ENCODE measurements around the gene XG. TPM values are rescaled to one million over a fixed set of nuclear protein-coding genes. Genes with fewer than 3 reads are reported as not detected.
"Not testable (repeated sequence)": the region's sequence is repeated elsewhere in the genome, so short reads cannot be mapped to it uniquely, and the experiment has no call there.

Gene XG
- total RNA-seq, 4 donors from 2014 or later, result 0.76 TPM; not detected in 3

- Histone ChIP-seq H3K4me1 (no peaks in the 10 kb centered on the region), H3K27me3 (no peaks in the 10 kb centered on the region), H3K9me3 (no peaks in the 10 kb centered on the region), H3K4me3 (no peak overlapping the region), H3K27ac (no peak overlapping the region), H3K36me3 (no peaks in the 10 kb centered on the region)
- TF ChIP-seq POLR2A (IDR thresholded peaks at IDR 0.05) (no peak), CTCF (IDR thresholded peaks at IDR 0.05) (no peak)
- intact Hi-C loops (cut with DNase I; ENCODE audit: low total_unique reads), result no loop called here
- DNase-seq, result no peak
Observed at GRCh38 chrX:2789569-2789968, 37.7 kb downstream of the XG start.

GRCh38 chrX:2793752-2794151 is 41.9 kb downstream of the XG start:
- H3K4me3 ChIP-seq, result no peak overlapping the region
- no peaks in the 10 kb centered on the region for H3K36me3 ChIP-seq
- no peaks in the 10 kb centered on the region for H3K9me3 ChIP-seq
- no peaks in the 10 kb centered on the region for H3K27me3 ChIP-seq
- TF ChIP-seq CTCF (IDR thresholded peaks at IDR 0.05), result no peak
- TF ChIP-seq POLR2A (IDR thresholded peaks at IDR 0.05), result no peak
- intact Hi-C loops (cut with DNase I; ENCODE audit: low total_unique reads), result no loop called here
- no peak for DNase-seq
- no peaks in the 10 kb centered on the region for H3K4me1 ChIP-seq
- H3K27ac ChIP-seq, result no peak overlapping the region

GRCh38 chrX:2794336-2794735 is 42.5 kb downstream of the XG start:
- Histone ChIP-seq H3K27ac (no peak overlapping the region), H3K4me1 (no peaks in the 10 kb centered on the region)
- TF ChIP-seq POLR2A (IDR thresholded peaks at IDR 0.05) (no peak), CTCF (IDR thresholded peaks at IDR 0.05) (no peak)

GRCh38 chrX:2796808-2797207 is 45.0 kb downstream of the XG start:
- intact Hi-C loops (cut with DNase I; ENCODE audit: low total_unique reads); DNase-seq; H3K36me3 ChIP-seq; H3K4me3 ChIP-seq; H3K9me3 ChIP-seq; H3K4me1 ChIP-seq; H3K27me3 ChIP-seq; H3K27ac ChIP-seq: not testable (repeated sequence)

More at GRCh38 chrX:2794336-2794735, 42.5 kb downstream of the XG start:
- no peaks in the 10 kb centered on the region for H3K27me3 ChIP-seq
- no peaks in the 10 kb centered on the region for H3K36me3 ChIP-seq
- no peak for DNase-seq
- no peaks in the 10 kb centered on the region for H3K9me3 ChIP-seq
- intact Hi-C loops (cut with DNase I; ENCODE audit: low total_unique reads), result no loop called here
- no peak overlapping the region for H3K4me3 ChIP-seq

GRCh38 chrX:2799369-2799768 is 47.5 kb downstream of the XG start:
- no peak for TF ChIP-seq POLR2A (IDR thresholded peaks at IDR 0.05)
- no peak for TF ChIP-seq CTCF (IDR thresholded peaks at IDR 0.05)
- no peaks in the 10 kb centered on the region for H3K36me3 ChIP-seq
- H3K9me3 ChIP-seq, result no peaks in the 10 kb centered on the region

GRCh38 chrX:2799980-2800379 is 48.1 kb downstream of the XG start:
- intact Hi-C loops (cut with DNase I; ENCODE audit: low total_unique reads); DNase-seq; H3K4me3 ChIP-seq; H3K4me1 ChIP-seq; H3K27me3 ChIP-seq; H3K36me3 ChIP-seq; H3K9me3 ChIP-seq; H3K27ac ChIP-seq: not testable (repeated sequence)

More at GRCh38 chrX:2799369-2799768, 47.5 kb downstream of the XG start:
- no peaks in the 10 kb centered on the region for H3K4me1 ChIP-seq
- H3K27me3 ChIP-seq, result no peaks in the 10 kb centered on the region
- no peak overlapping the region for H3K4me3 ChIP-seq
- no peak for DNase-seq
- intact Hi-C loops (cut with DNase I; ENCODE audit: low total_unique reads), result no loop called here
- H3K27ac ChIP-seq, result no peak overlapping the region
